Islet precursor cell (in vitro differentiated cells): ENCODE measurements around the gene IFT81.
"Not testable (repeated sequence)": the region's sequence is repeated elsewhere in the genome, so short reads cannot be mapped to it uniquely, and the experiment has no call there.

Source experiments
- DNase-seq: peaks from one replicate; pipeline ENCODE4 v3.0.0-alpha.2; 2018

The IFT81 gene

DNA sequence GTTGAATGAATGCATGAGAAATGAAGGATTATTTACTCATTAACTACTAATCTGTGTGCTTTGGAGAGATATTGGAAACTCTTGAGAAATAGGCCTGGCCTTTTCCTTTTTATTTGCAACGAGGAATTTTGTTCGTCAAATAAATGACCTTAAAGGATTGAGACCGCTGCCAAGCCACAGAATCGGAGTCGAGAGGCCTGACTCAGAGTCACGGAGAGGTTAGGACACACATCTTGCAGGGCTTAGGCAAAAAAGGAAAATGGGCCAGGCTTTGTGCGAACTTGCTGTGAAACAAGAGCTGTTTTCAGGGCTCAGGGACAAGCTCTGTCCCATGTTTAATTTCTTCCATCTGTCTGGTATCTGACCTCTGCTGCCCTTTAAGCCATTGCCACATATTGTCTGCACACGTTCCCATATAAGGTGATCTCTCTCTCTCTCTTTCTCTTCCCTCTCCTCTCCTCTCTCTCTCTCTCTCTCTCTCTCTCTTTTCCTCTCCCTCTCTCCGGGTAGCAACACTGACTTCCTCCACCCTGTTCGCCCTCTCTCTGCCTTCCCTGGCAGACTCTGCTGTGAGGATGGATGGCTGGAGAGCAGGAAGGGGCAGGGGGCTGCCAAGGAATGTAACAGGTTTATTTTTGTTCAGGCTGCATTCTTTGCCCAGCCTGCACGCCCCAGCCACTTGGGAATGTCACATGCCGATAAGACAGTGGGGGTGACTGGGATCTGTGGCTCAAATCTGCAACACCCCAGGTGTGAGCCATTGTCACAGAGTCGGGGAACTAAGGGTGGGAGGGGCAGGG lies 14.9 kb upstream of the IFT81 start:
- DNase-seq = peak; percentile 61

DNA sequence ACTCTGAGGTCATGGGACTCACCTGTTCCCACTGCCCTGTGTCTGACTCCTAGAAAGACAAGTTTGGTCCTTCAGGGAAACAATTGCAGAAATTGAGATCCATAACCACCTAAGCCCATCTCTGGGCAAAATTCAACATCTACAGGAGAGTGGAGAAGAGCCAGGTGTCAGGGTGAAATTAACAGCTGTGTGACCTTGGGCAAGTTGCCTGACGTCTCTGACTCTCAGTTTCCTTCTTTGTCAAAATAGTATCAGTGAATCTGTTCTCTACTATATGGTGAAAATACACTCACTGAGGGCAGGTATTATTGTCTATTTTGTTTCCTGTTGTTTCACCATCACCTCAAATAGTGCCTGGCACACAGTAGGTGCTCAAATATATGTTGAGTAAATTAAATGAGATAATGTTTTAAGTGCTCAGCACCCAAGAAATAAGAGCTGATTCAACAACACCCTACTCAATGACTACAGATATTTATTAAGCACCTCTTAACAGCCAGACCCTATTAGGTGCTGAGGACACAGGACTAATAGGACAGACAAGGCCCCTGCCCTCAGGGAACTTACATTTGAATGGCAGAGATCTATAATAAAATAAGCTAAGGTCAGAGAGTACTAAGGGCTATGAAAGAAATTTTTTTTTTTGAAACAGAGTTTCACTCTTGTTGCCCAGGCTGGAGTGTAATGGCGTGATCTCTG lies 14.2 kb upstream of the IFT81 start:
- DNase-seq = no peak

DNA sequence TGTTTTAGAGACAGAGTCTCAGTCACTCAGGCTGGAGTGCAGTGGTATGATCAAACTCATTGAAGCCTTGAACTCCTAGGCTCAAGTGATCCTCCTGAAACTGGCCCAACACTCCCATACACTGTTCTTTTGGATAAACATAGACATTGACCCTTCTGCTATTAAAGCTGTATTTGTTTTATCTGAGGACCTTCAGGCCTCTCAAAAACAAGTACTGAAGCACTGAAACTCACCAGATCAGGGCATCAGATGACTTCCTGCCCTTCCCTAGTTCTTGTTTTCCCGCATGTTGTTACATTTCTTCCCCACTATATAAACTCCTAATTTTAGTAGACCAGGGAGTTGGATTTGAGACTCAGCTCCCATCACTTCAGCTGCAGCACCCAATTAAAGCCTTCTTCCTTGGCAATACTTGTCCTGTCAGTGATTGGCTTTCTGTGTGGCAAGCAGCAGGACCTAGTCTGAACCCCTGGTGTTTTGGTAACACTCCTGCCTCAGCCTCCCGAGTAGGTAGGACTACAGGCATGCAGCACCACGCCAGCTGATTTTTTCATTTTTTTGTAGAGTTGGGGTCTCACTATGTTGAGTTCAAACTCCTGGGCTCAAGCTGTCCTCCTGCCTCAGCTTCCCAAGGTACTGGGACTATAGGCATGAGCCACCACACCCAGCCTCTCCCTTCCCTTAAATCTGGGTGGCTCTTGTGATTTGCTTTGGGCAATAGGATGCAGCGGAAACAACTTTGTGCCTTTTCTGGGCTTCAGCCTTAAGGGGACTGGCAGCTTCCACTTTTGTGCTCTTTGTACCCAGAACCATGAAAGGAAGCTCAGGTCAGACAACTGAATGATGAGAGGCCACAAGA lies 12.5 kb upstream of the IFT81 start:
- DNase-seq = no peak

DNA sequence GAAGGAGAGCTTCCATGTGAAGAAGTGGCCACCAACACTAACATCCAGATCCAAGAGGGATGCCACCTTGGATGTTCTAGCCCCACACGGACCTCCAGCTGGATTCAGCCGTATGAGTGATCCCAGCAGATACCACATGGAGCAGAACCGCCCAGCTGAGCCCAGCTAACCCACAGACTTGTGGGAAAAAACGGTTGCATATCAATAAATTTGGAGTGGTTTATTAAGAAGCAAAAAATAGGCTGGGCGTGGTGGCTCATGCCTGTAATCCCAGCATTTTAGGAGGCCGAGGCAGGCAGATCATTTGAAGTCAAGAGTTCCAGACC lies 11.9 kb upstream of the IFT81 start:
- no peak for DNase-seq

DNA sequence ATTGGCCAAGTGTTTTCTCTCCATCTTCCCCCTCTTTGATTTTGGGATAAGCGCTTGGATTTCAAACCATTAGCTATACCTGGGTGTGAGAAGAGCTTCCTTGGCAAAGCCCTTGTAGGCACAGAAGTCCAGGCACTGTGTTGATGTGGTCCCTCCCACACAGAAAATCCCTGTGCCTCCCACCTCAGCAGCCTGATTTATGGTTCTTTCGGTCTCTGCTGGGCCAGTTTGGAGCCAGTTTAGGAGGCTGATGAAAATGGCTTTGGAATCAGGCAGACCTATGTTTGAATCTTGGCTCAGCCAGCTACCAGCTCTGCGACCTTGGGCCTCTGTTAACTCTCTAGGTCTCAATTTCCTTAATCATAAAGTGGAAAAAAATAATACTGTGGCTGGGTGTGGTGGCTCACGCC lies 9.6 kb upstream of the IFT81 start:
- DNase-seq = no peak

DNA sequence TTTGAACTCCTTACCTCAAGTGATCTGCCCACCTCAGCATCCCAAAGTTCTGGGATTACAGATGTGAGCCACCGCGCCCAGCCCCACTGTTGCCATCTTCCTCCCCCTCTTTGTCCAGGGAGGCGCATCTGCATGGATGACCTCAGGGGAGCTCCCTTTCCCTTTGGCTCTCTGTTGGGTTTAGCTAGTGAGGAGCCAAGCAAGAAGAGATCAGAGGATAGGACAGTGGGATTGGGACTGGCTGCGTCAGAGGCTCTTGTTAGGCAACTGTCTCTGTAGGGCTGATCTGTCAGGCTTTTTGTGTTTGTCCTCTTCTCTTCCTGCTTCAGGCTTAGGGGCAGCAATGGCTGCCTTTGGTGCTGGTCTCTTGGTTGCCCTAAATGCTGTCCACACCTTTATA lies 8.5 kb upstream of the IFT81 start:
- DNase-seq = no peak

DNA sequence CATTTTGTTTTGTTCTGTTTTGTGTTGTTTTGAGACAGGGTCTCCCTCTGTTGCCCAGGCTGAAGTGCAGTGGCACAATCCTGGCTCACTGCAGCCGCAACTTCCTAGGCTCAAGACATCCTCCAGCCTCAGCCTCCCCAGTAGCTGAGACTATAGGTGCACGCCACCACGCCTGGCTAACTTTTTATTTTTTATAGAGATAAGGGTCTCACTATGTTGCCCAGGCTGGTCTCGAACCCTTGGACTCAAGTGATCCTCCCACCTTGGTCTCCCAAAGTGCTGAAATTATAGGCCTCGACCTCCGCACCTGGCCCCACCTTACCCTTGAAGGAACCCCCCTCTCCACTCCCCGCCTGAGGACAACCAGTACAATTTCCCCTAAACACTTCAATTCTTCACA lies 7.5 kb upstream of the IFT81 start:
- no peak for DNase-seq

DNA sequence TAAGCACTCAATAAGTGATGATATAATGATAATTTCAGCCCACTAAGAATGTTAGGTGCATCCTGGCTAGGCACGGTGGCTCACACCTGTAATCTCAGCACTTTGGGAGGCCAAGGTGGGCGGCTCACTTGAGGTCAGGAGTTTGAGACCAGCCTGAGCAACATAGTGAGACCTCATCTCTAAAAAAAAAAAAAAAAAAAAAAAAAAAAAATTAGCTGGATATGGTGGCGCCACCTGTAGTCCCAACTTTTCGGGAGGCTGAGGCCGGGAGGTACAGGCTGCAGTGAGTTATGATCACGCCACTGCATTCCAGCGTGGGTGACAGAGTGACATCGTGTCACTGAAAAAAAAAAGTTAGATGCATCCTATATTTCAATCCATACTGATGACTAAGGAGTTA lies 6.9 kb upstream of the IFT81 start:
- DNase-seq = not testable (repeated sequence)

DNA sequence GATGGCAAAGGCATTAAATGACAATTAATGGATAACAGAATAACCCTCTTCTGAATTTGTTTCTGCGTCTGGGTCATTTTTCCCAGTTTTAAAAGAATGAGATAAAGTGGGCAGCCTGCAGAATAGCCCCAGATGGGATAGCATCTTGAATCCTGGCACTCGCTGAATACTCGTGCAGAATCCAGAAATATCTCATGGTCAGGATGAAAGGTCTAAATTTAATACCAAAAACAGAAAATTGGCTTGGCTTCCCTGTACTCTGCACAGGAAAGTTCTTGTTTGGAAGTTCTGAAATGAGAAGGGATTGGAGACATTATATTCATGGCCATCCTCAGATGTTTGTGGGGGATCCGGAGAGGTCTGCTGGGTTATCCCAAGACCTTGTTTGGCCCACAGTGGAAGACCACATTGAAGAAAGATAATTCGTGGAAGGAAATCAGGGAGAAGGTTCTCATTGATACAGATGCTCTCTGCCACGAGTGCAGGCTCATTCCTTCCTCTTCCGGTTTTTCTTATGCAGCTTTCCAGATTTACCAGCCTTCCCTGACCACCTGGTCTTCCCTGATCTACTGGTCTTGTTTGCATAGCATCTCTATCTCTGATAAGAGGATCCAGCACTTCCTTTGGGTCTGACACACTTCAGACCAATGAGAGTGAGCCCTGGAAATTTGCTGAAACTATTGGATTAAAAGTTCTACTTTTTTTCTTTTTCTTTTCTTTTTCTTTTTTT lies 6.0 kb upstream of the IFT81 start:
- no peak for DNase-seq

DNA sequence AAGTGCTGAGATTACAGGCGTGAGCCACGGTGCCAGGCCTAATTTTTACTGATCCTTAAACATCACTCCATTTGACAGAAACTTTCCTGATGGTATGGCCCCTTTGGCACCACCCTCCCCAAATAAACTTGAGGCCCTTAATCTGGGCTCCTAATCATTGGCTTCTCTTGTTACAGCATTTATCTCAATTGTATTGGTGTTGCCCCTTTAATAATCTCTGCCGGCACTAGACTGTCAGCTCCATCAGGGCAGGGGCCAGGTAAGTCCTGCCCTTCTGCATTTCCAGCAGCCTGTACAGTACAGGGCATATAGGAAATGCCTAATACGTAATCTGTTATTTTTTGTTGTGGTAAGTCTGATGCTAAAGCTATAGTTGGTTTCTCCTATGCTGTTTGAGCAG lies 1.2 kb upstream of the IFT81 start:
- DNase-seq = peak; percentile 22

DNA sequence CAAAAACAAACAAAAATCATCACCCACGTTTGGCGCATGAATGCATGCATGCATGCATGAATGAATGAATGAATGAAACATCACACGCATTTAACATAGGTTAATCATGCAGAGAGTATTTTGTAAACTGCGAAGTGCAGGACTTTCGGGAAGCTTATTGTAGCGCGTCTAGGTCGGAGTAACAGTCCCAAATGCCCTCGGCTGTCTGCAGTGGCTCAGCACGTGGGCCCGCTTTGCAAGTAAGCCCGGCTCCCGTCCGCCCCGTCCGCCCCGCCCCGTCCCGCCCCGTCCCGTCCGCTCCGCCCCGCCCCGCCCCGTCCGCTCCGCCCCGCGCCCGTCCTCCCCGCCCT lies 263 bp upstream of the IFT81 start:
- DNase-seq = no peak

DNA sequence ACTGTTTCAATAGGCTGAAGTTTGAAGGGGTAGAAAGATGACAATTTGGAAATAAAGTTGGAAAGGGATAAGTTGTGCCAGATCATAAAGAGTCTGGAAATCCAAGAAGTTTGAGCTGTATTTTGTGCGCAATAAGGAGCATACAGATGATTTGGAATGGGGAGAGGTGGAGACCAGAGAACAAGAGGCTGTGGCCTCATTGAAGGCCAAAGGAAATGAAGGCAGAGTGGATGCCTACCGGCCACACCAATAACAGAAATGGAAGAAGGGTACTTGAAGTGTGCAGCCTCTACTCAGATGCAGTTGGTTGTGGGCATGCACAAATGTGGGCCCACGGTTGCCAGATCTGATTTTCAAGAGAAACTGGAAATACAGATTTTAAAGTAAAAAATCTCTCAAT lies 2.4 kb downstream of the IFT81 start:
- DNase-seq = no peak

DNA sequence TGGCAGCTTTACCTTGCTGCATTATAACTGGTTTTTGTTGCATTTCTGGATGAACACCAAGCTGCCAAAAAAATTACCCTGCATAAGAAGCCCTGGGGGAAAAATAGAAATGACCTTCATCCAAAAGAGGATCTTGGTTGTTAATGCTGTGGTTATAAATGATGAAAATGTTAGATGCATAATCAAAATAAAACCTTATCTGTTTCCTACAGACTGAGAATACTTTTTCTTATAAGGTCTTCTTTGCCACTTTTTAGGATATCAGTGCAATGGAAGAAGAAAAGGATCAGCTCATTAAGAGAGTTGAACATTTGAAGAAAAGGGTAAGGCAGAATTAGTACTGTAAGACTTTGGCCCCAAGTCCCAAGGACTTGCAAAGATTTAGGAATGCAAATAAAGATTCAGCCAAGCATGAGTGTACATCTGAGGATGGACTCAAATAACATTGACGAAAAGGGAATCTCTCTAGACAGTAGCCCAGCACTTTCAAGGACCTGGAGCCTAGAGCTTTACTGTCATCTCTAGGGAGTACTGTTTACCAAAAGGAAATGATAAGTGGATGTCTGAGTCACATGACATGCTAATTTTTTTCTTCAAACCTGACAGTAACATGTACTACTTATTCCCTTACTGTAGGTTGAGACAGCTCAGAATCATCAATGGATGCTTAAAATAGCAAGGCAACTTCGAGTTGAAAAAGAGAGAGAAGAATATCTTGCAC lies 10.7 kb downstream of the IFT81 start:
- no peak for DNase-seq

DNA sequence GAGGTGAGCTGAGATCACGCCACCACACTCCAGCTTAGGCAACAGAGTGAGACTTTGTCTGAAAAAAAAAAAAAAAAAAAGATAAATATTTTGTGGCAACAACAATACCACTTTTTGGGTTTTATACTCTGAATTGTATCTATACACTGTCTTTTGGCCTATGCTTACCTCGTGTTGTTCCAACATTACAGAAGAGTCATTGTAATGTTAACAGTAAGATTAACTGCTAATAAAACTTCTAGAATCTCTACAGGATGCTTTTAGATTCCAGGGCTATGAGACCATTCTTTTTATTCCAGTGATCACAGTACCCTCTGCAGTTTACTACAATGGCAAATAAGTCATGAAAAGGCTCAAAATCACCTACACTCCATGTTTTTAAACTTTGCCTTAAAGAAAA lies 11.6 kb downstream of the IFT81 start:
- no peak for DNase-seq

DNA sequence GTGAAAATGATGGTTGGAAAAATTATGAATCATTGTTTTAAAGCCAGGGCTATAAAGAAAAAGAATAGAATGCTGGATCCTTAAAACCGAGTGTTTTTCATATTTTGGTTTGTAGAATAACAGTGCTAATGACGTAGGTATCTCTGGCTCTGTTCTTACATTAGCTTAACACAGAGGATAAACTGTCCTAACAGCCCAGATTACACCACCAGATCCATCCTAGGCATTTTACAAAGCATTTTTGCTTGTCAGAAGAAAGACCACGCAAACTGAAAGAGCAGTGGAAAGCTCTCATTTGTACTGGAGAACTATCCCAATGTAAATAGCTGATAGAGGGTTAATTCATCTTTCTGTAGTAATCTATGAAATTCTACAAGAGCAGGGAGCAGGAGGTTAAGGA lies 13.6 kb downstream of the IFT81 start:
- no peak for DNase-seq

DNA sequence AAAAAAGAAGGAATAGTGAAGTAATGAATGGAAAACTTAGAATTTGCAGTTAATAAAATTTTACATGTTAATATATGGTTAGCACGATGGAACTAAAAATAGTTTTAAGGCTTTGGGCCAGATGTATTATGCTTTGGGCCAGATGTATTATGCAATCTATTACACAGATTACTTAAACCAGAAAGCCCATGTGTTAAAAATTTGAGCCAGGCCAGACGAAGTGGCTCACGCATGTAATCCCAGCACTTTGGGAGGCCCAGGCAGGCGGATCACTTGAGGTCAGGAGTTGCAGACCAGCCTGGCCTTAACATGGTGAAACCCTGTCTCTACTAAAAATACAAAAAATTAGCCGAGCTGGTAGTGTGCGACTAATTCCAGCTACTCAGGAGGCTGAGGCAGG lies 17.2 kb downstream of the IFT81 start:
- no peak for DNase-seq

DNA sequence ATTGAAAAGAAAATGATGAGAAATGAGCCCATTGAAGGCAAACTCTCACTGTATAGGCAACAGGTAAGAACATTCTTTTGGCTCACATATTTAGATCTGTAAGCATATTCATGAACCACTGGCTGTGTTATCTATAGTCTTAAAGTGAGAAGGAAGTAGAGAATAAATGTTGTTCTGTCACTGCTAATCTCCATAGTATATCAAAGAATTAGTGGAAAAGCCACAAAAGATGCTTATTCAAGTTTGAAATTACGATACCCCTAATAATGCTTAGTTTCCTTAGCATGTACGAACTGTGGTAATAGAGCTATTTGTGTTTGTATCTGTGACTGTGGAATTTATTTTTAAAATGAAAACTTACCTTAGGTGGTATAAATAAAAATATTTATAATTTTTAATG lies 22.8 kb downstream of the IFT81 start:
- no peak for DNase-seq

DNA sequence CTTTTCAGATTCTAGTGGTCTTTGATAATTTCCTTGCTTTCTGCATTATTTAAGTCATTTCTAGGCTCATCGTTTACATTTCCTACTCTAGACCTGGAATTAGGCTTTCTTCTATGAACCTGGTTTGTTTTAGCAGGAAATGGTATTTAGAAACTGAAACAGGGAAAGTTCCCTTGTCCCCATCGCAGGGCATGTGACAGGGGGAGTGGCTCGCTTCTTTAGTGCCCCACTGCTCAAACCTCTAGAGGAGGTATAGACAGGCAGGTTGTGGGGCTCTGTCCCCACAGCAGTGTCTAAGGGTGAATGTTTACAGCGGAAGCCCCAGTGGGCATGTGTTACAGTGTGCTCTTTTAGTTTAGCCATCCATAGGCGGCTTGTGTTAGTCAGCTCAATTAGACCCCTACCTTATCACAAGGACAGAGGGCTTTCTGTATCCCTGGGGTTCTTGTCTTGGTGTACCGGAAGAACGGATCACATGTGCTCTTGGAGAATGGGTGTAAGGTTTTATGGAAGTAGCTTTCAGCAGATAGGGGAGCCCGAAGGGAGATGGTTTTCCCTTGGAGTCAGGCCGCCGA lies 25.0 kb downstream of the IFT81 start:
- no peak for DNase-seq

DNA sequence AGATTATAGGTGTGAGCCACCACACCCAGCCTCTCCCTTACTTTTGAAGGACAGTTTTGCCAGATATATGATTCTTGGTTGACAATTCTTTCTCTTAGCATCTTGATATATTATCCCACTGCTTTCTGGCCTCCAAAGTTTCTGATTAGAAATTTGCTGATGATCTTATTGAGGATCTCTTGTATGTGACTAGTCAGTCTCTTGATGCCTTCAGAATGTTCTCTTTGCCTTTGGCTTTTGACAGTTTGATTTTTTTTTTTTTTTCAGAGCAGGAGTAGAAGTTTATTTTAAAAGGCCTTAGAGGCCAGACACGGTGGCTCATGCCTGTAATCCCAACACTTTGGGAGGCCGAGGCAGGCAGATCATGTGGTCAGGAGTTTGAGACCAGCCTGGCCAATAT lies 32.6 kb downstream of the IFT81 start:
- no peak for DNase-seq

DNA sequence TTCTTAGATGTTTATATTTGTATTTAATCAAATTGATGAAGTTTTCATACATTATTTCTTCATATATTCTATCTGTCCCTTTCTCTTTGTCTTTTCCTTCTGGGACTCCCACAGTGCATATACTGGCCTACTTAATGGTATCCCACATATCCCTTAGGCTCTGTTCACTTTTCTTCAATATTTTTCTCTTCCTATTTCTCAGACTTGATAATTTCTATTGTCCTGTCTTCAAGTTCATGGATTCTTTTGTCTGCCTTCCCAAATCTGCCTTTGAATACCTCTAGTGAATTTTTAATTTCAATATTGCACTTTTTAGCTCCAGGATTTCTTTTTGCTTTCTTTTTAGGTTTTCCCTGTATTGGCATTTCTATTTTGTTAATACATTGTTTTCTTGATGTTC lies 33.4 kb downstream of the IFT81 start:
- DNase-seq = no peak

DNA sequence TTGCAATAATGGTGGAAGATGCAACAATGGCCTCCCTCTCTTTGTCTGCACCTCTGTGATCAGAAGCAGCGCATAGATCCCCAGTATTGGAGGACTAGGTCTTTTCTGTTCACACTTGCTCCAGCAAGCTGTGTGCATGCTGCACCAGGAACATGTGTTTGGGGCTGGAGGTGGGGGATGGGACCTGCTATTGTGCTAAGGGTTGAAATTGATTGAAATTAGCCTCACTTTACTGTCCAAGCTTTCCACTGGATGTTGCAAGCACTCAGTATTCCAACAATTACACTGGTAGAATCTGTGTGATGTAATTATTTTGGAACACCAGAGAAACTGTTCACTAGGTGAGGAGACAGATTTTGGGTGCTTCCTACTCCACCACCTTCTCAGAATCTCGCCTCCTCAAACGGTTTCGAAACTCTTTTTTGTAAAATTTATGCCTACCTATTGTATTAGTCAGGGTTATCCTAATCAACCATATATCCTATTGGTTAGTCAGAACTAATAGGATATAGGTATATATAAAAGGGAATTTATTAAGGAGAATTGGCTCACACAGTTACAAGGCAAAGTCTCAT lies 35.6 kb downstream of the IFT81 start:
- no peak for DNase-seq
